HG03521 (cell line): ENCODE results near the gene ZNF654.
"Not testable (repeated sequence)": the region's sequence is repeated elsewhere in the genome, so short reads cannot be mapped to it uniquely, and the experiment has no call there.

Experiments
- ATAC-seq: cut with Tn5 transposase; IDR thresholded peaks from one replicate; pipeline ENCODE4 v1.9.1; 2021; ENCODE audit warnings: mild to moderate bottlenecking, moderate library complexity; ENCODE audit not compliant: unreplicated experiment

ZNF654 gene

GRCh38 chr3:88059380-88060170 lies 520 bp downstream of the ZNF654 start:
- no peak for ATAC-seq

DNA sequence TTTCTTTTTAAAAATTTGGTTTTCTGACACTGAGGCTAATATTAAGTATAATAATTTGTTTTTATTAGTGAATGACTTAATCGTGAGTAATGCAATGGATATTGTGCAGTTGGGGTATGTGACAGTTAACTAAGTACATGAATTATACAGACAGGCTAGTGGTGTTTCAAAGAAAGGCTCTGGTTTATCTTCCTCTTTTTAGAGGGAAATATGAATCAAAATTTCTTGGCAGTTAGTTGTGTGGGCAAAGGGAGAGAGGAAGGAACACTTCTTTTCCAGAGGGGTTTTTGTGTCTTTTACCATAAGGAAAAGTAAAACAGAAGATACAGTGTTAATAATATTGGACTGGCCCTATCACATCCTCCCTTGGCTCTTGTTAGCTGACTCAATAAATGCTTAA lies 2.7 kb downstream of the ZNF654 start:
- no peak for ATAC-seq

DNA sequence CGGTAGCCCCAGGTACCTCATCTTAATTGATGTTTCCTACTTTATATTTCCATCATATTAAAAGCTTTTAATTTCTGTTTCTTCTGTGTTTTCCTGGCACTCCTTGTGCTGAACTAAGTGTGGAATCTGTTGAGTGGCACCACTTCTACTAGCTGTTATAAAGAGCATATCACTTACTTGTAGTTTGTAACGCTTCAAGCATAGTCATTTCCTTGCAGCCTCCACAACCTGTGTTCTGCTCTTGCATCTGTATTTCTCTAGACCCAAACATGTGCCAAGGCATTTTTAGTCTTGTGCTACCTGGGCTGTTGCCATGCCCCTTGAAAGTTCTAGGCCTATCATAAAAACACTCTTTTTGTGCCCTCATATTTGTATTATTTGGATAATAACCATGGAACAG lies 16.0 kb downstream of the ZNF654 start:
- ATAC-seq, result no peak

- no peak for ATAC-seq
Observed at GRCh38 chr3:88075497-88075896, 16.4 kb downstream of the ZNF654 start.

GRCh38 chr3:88076712-88077111 lies 17.7 kb downstream of the ZNF654 start:
- ATAC-seq, result no peak

- ATAC-seq, result no peak
Observed at GRCh38 chr3:88078932-88079331, 19.9 kb downstream of the ZNF654 start.

DNA sequence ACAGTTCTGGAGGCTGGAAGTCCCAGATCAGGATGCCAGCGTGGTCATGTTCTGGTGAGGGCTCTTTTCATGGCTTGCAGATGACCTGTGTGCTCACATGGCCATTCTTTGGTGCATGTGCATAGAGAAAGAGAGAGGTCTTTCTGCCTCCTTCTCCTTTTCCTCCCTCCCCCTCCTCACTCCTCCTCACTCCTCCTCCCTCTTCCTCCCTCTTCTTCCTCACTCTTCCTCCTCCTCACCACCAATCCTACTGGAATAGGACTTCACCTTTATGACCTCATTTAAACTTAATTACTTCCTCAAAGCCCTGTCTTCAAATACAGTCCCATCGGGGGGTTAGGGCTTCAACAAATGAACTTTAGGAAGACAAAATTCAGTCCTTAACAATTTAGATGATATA lies 23.8 kb downstream of the ZNF654 start:
- ATAC-seq, result no peak

DNA sequence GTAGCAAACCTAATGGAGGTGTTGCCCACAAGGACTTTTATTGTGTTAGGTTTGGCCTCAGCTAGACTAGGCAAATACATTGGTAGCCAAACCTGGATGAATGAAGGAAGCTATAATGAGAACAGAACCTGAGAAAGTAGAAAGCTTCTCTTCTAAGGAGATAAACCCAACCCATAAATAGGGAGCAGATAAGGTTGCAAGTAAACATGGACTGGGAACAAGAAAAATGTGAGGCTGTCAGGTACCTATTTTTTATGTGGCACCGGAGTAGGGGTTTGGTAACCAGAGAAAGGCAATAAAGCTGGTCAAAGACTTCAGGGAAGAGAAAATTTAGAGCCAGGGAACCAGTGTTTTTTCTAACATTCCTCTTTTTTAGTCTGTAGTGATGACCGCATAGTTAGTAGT lies 25.0 kb downstream of the ZNF654 start:
- no peak for ATAC-seq

- no peak for ATAC-seq
Observed at GRCh38 chr3:88090681-88091080, 31.6 kb downstream of the ZNF654 start.

GRCh38 chr3:88092270-88092669 lies 33.2 kb downstream of the ZNF654 start:
- no peak for ATAC-seq

DNA sequence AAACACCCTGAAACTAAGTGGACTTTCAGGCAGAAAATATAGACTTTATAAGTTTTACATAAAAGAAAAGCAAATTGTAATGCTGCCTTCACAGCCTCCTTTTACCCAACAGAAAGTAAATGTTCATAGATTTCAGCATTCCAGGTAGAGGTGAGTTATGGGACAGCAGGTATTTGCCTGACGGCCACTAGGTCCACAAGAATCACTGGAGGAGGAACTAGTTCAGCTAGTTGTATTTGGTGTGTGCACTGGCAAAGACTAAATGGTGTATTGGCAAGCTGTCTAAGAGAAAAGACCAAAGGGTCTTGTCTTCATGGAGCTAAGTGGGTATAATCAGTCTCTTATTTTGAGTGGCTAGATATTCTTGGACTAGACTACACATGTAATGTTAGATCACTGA lies 34.2 kb downstream of the ZNF654 start:
- no peak for ATAC-seq

DNA sequence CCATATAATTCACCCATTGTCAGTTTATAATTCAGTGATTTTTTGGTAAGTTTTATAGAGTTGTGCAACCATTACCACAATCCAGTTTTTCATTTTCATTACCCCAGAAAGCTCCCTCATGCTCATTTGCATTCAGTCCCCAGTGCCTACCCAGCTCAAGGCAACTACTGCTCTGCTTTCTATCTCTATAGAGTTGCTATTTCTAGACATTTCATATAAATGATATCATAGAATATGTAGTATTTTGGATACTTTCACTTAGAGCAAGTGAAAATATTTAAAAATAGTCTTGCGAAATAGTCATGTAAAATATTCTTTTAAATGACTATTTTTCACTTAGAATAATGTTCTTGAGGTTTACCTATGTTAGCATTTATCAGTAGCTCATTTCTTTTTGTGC lies 42.1 kb downstream of the ZNF654 start:
- ATAC-seq, result peak; percentile 53

- no peak for ATAC-seq
Observed at GRCh38 chr3:88105325-88105724, 46.3 kb downstream of the ZNF654 start.

DNA sequence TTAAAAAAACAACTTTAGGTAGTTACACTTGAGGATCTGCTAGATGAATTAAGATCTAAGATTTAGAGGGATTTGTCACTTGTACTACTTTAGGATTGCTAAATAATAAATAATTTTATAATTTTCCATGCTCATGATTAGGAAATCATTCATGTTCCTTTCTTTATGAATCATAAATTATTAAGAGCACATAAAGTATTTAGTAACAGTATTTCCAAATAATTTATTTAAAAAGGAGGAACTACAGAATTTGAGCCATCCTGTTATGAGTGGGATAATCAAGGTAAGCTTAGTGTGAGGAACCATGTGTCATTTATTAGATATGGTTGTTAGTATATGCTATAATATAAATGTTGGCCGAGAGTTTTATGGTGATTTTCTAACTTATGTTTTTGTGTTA lies 53.2 kb downstream of the ZNF654 start:
- no peak for ATAC-seq

- ATAC-seq, result peak; percentile 85
Observed at GRCh38 chr3:88113311-88114162, 54.5 kb downstream of the ZNF654 start.

DNA sequence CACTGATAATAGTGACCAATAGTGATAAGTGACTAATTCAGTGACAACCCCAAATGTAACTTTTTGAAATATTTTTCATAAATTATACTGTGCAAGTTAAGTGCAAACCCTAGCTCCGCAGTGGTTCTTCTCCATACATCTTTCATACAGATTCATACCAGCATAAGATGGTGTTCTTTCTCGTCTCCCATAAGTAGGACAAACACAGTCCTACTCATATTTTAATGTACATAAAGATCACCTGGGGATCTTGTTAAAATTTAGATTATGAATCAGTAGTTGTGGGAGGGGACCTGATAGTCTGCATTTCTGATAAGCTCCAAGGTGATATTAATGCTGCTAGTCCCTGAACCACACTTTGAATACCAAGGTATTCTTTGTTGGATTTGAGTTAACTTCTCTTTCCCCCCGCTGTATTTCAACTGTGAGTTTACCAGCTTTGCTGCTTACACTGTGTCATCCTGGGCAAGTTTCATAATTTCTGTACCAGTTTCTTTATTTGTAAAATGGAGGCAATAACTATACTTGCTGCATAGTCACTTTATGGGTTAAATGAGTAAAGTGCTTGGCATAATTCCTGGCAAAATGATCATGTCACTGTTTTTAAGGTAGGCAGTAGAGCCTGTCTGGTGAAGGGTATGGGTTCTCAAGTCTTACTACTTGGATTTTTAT lies 56.0 kb downstream of the ZNF654 start:
- ATAC-seq, result no peak

- ATAC-seq, result no peak
Observed at GRCh38 chr3:88117683-88118082, 58.6 kb downstream of the ZNF654 start.

- not testable (repeated sequence) for ATAC-seq
Observed at GRCh38 chr3:88118603-88119002, 59.5 kb downstream of the ZNF654 start.

DNA sequence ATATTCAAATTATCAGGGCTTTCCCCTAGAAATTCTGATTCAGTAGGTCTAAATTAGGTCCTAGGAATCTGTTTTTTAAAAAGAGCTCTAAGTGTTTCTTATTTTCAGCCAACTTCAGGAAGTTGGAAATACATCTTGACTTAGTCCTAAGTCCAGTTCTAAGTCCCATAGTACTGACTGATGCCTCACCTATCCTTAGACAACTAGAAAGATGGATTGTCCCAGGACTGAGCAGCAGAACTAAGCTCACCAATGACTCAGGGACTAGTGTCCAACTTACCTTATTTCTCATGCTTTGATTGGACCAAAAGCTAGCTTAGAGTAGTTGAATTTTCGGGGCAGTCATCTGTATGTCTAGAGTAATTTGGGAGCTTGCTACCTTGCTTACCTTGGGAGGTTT lies 64.5 kb downstream of the ZNF654 start:
- ATAC-seq, result no peak

- ATAC-seq, result no peak
Observed at GRCh38 chr3:88131695-88132094, 72.6 kb downstream of the ZNF654 start.

DNA sequence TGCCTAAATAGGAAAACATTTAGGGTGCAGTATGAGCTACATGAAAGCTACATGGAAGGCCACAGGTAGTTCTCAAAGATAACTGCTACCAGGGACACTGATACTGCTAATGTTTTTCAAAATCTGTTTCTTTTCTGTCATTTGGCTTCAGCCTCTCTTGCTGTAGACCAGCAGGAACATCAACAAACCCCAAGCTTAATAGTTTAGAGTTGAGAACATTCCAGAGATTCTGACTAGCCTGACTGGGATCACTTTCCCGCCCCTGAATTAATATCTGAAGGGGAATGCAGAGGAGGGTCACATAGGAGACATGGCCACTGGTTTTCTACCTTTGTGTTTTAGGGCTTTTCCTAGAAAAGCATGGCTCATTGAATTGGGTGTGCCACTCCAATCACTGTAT lies 73.8 kb downstream of the ZNF654 start:
- no peak for ATAC-seq
